Lower leg skin (tissue), 4 donors: ENCODE results near the gene MED25. TPM values are rescaled to one million over a fixed set of nuclear protein-coding genes. Genes with fewer than 3 reads are reported as not detected.

Experiments used
- DNase-seq, 2 donors: peaks; one replicate each; pipeline ENCODE4 v3.0.0-alpha.2; 2019; ENCODE audit warnings: low spot score in 2 of 2
- H3K4me3 ChIP-seq: fragments of 200-600 bp; sonication (generic); 2 replicates; pipeline ENCODE4 v1.5.1; 2017; ENCODE audit warnings: mild to moderate bottlenecking, low read depth; ENCODE audit not compliant: poor library complexity, severe bottlenecking
- POLR2A ChIP-seq, 2 donors: fragments of 450-650 bp; IDR thresholded peaks; one replicate each; pipeline ENCODE4 v1.6.1; 2016 to 2017; ENCODE audit warnings: antibody characterized with exemption in 2 of 2, mild to moderate bottlenecking in 1 of 2, moderate library complexity in 1 of 2
- WGBS, 2 donors: methylation state at CpG; one replicate each; pipeline ENCODE4 v1.1.5; 2018; 5-methylcytosine and 5-hydroxymethylcytosine counted together
- intact Hi-C: fragments of 100-400 bp; cut with DNase I; formaldehyde crosslinking; loops from one replicate; pipeline ENCODE4 v1.15.0; 2023; ENCODE audit warnings: low total_unique reads
- total RNA-seq, 4 donors: library from RNA; depleted of rRNA; stranded (reverse); fragments of >200 nt; gene quantifications; one replicate each; pipeline ENCODE4 v1.1.0, GENCODE V29; 2016
- TF ChIP-seq, protein P1 (sequence below), 3 donors: fragments of 450-650 bp; IDR thresholded peaks; one replicate each; pipeline ENCODE4 v1.5.1; 2016; ENCODE audit warnings: antibody characterized with exemption in 3 of 3, mild to moderate bottlenecking in 3 of 3, moderate library complexity in 2 of 3

Gene MED25
- 10 to 100 TPM; 28.9 to 43.7 (median 30.8) TPM for total RNA-seq

GRCh38 chr19:49817964-49818648 lies at the start of gene MED25:
Gene MED25 (plus strand): TSS chr19:49818289. CDS start chr19:49818342, 53 bp downstream.
- peak within 1 kb of the TSS; percentile 76 for H3K4me3 ChIP-seq
- 0% methylated on average over 54 to 55 of the region's 57 CpGs for WGBS, 2 donors
- peak; percentile 79 to 96 for DNase-seq
- intact Hi-C loops = no loop called here
- peak in 1 of 2 donors; percentile 31 for TF ChIP-seq POLR2A (IDR thresholded peaks at IDR 0.05)
- TF ChIP-seq, protein P1, sequence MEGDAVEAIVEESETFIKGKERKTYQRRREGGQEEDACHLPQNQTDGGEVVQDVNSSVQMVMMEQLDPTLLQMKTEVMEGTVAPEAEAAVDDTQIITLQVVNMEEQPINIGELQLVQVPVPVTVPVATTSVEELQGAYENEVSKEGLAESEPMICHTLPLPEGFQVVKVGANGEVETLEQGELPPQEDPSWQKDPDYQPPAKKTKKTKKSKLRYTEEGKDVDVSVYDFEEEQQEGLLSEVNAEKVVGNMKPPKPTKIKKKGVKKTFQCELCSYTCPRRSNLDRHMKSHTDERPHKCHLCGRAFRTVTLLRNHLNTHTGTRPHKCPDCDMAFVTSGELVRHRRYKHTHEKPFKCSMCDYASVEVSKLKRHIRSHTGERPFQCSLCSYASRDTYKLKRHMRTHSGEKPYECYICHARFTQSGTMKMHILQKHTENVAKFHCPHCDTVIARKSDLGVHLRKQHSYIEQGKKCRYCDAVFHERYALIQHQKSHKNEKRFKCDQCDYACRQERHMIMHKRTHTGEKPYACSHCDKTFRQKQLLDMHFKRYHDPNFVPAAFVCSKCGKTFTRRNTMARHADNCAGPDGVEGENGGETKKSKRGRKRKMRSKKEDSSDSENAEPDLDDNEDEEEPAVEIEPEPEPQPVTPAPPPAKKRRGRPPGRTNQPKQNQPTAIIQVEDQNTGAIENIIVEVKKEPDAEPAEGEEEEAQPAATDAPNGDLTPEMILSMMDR (IDR thresholded peaks at IDR 0.05) = no peak

DNA sequence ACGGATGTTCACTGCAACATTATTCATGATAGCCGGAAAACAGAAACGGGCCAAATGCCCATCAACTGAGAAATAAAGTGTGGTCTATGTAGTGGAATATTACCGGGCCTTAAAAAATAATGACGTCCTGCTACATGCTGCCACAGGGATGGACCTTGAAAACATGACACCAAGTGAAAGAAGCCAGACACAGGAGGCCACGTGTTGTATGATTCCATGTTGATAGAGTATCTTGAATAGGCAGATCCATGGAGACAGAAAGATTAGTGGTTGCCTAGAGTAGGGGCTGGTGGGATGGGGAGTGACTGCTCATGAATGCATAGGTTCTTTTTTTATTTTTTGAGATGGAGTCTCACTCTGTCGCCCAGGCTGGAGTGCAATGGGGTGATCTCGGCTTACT lies 47.6 kb upstream of the MED25 start:
- no peak for DNase-seq
- WGBS, 2 donors = 87 to 88% methylated on average over 8 of the region's 8 CpGs
- H3K4me3 ChIP-seq = no peak overlapping the region
- TF ChIP-seq POLR2A (IDR thresholded peaks at IDR 0.05) = no peak
- TF ChIP-seq, protein P1 (IDR thresholded peaks at IDR 0.05) = no peak
- intact Hi-C loops = no loop called here

GRCh38 chr19:49771674-49772139 lies 46.4 kb upstream of the MED25 start:
- WGBS, 2 donors = 89 to 92% methylated on average over 13 of the region's 13 CpGs
- TF ChIP-seq POLR2A (IDR thresholded peaks at IDR 0.05) = no peak
- TF ChIP-seq, protein P1 (IDR thresholded peaks at IDR 0.05) = no peak
- no peak for DNase-seq
- intact Hi-C loops = no loop called here
- H3K4me3 ChIP-seq = no peak overlapping the region

DNA sequence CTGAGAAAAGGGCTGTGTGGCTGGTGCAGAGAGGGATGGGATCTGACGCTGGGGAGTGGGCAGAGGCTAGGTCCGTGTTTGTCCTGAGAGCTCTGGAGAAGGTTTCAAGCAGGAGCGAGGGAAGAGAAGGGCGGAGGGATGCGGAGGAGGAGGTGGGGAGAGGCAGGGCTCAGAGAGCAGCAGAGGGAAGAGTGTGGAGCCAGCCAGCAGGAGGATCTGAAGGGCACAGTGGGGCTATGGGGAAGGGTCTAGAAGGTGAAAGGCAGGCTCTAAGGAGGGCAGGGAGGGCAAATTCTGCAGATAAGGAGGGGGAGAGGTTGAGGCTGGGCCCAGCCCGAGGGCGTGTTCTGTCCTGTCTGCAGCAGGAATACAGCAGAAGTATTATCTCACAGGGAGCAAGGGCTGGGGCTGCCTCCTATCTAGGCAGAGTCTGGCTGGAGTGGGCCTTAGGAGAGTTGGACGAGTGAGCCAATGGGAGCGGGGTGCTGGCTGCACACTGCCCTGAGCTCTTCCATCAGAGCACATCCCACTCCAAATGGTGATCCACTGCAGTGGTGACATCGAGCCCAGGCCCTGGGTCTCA lies 45.1 kb upstream of the MED25 start:
- intact Hi-C loops = no loop called here
- no peak for DNase-seq
- H3K4me3 ChIP-seq = no peak overlapping the region
- 60 to 73% methylated on average over 9 to 10 of the region's 10 CpGs for WGBS, 2 donors
- TF ChIP-seq POLR2A (IDR thresholded peaks at IDR 0.05) = no peak
- TF ChIP-seq, protein P1 (IDR thresholded peaks at IDR 0.05) = no peak

GRCh38 chr19:49773663-49774350 lies 44.3 kb upstream of the MED25 start:
- TF ChIP-seq, protein P1 (IDR thresholded peaks at IDR 0.05) = no peak
- TF ChIP-seq POLR2A (IDR thresholded peaks at IDR 0.05) = no peak
- no peak for DNase-seq
- intact Hi-C loops = no loop called here
- H3K4me3 ChIP-seq = no peak overlapping the region
- WGBS, 2 donors = 55 to 69% methylated on average over 8 of the region's 8 CpGs
